ENCODE data around the gene ADA. TPM values are rescaled to one million over a fixed set of nuclear protein-coding genes. Genes with fewer than 3 reads are reported as not detected.

The ADA gene
- total and polyA plus RNA-seq, 2 experiments from 2014 or later, result 8.6 to 17.5 TPM

DNA sequence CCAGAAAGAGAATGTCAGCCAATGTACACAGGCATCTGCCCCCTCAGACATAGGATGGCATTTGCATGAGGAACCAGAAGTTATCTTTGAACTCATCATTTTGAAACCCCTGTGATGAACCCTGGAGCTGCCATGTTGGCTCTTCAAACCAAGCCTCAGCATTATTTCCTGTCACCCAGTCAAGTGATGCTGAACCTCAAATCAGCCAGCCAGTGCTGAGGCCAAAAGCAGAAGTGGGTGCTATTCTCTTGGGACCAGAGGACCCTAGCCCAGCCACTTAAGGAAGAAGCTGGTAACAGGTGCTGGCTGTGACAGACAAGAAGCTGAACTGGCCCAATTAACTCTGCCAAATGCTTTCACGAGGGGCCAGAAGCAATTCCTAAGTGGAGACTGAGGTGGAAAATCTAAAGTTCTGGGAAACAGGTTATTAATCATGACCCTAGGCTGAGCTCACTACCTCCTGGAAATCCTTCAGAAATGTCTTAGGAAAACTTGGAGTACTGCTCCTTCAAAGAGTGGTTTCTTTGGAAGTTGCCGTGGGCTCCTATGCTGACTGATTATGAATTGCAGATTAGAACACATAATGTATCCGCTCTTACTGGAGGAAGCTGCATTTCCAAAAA, 65.1 kb downstream of the ADA start:
- Histone ChIP-seq H3K79me2 (ENCODE audit: insufficient read depth) (peaks cover 82% of the 10 kb centered on the region), H4K20me1 (ENCODE audit: insufficient read depth) (no peaks in the 10 kb centered on the region), H3K4me1 (ENCODE audit: insufficient read depth) (peaks cover 27% of the 10 kb centered on the region), H3K27ac (no peak overlapping the region), H3F3A (ENCODE audit: insufficient read depth) (peaks cover 18% of the 10 kb centered on the region), H3K9ac (no peak overlapping the region), H3K9me2 (ENCODE audit: insufficient read depth) (no peaks in the 10 kb centered on the region), H2AFZ (no peak overlapping the region), H3K9me3 (ENCODE audit: low read depth) (no peaks in the 10 kb centered on the region), H3K36me3 (ENCODE audit: low read depth) (peaks cover 8% of the 10 kb centered on the region), H3K27me3 (replicated peaks; ENCODE audit: insufficient read depth) (no peaks in the 10 kb centered on the region), H3K4me3 (no peak overlapping the region), H3K4me2 (ENCODE audit: unreplicated experiment) (no peak overlapping the region)
- in situ Hi-C loops (cut with MboI), result no loop called here
- DNase-seq, result no peak
- WGBS, 2 experiments (ENCODE audit: low coverage in 1 of 2, low lambda C conversion rate in 2 of 2, missing lambda C conversion rate in 2 of 2), result 83 to 88% methylated on average over 3 of the region's 3 CpGs
- TF ChIP-seq EZH2phosphoT487 (IDR thresholded peaks at IDR 0.05; ENCODE audit: insufficient read depth, low read depth), result no peak
- no peak for TF ChIP-seq EZH2 (IDR thresholded peaks at IDR 0.05; ENCODE audit: insufficient read depth, poor library complexity, severe bottlenecking)

DNA sequence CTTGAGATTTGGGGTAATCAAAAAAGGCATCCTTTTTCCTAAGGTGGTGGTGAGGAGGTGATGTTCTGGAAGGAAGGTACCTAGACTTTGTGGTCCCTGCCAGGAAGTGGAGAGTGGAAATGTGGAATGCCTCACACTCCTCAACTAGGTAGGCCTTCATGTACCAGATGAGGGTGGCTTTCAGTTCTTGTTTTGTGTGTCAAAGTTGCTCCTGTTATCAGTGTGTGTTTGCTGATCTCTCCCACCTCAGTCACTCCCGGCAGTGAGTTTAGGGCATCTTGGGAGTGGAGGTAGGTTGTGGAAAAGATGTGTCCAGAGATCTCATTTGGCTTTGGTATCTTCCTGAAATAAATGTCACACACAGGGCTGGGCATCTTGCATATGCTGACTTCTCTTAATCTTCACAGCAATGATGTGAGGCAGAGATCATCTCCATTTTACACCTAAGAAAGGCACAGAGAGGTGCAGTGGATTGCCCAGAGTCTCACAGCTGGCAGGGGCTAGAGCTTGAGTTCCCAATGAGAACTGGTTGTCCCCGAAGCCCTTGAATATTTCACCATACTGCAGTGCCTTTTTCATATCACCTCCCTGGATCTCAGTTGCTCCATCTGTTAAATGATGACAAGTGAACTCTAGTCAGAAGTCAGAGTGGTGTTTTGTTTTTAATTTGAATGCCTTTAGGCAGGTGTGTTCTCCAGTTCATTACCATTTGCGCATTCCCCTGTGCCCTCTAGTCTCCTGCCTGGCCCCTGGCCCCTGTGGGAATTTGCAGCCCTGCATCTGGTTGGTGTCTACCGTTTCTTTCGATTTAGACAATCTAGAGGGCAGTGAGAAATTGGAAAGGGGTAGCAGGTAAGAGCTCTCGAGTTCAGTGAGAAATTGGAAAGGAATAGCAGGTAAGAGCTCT, 66.2 kb downstream of the ADA start:
- WGBS, 2 experiments (ENCODE audit: low coverage in 1 of 2, low lambda C conversion rate in 2 of 2, missing lambda C conversion rate in 2 of 2), result 71 to 82% methylated on average over 6 of the region's 6 CpGs
- in situ Hi-C loops (cut with MboI), result no loop called here

DNA sequence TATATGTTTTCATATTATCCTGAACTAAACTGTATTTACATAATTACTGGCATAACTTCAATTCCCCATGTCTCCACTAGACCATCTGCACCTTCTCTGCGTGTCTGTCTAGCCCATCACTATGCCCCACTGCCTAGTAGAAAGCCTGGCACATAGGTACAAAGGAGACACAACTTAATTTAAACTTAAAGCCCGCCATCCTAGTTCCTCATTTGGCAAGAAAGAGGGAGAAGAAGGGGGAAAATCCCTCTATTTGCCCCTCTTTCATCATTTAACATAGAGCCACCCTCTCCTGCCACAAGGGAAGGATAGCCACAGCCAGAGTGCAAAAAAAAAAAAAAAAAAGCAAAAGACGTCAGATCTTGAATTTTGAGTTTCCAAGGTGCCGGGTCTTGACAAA, 67.3 kb downstream of the ADA start:
- 91 to 92% methylated on average over 4 of the region's 4 CpGs for WGBS, 2 experiments (ENCODE audit: low coverage in 1 of 2, low lambda C conversion rate in 2 of 2, missing lambda C conversion rate in 2 of 2)
- Histone ChIP-seq H2AFZ (no peak overlapping the region), H3K9ac (no peak overlapping the region), H3K4me3 (peak overlapping the region; percentile 82), H3K9me3 (ENCODE audit: low read depth) (no peaks in the 10 kb centered on the region), H3F3A (ENCODE audit: insufficient read depth) (peaks cover 21% of the 10 kb centered on the region), H3K9me2 (ENCODE audit: insufficient read depth) (no peaks in the 10 kb centered on the region), H3K4me1 (ENCODE audit: insufficient read depth) (peaks cover 26% of the 10 kb centered on the region), H3K36me3 (ENCODE audit: low read depth) (no peaks in the 10 kb centered on the region), H3K27me3 (replicated peaks; ENCODE audit: insufficient read depth) (no peaks in the 10 kb centered on the region), H3K4me2 (ENCODE audit: unreplicated experiment) (peak overlapping the region; percentile 97), H3K27ac (no peak overlapping the region), H4K20me1 (ENCODE audit: insufficient read depth) (no peaks in the 10 kb centered on the region), H3K79me2 (ENCODE audit: insufficient read depth) (peaks cover 66% of the 10 kb centered on the region)
- TF ChIP-seq EZH2 (IDR thresholded peaks at IDR 0.05; ENCODE audit: insufficient read depth, poor library complexity, severe bottlenecking), result no peak
- no peak for TF ChIP-seq EZH2phosphoT487 (IDR thresholded peaks at IDR 0.05; ENCODE audit: insufficient read depth, low read depth)
- no peak for DNase-seq
- in situ Hi-C loops (cut with MboI), result no loop called here

More for the DNA sequence above, 66.2 kb downstream of the ADA start:
- H3K27ac ChIP-seq, result no peak overlapping the region
- peaks cover 21% of the 10 kb centered on the region for H3F3A ChIP-seq (ENCODE audit: insufficient read depth)
- no peaks in the 10 kb centered on the region for H3K9me2 ChIP-seq (ENCODE audit: insufficient read depth)
- H3K9me3 ChIP-seq (ENCODE audit: low read depth), result no peaks in the 10 kb centered on the region
- no peak for TF ChIP-seq EZH2 (IDR thresholded peaks at IDR 0.05; ENCODE audit: insufficient read depth, poor library complexity, severe bottlenecking)
- TF ChIP-seq EZH2phosphoT487 (IDR thresholded peaks at IDR 0.05; ENCODE audit: insufficient read depth, low read depth), result no peak
- H4K20me1 ChIP-seq (ENCODE audit: insufficient read depth), result no peaks in the 10 kb centered on the region
- no peak overlapping the region for H3K9ac ChIP-seq
- H3K4me1 ChIP-seq (ENCODE audit: insufficient read depth), result peaks cover 30% of the 10 kb centered on the region
- H3K36me3 ChIP-seq (ENCODE audit: low read depth), result peaks cover 1% of the 10 kb centered on the region; the same call in 1 of the 2 replicates
- H3K4me2 ChIP-seq (ENCODE audit: unreplicated experiment), result no peak overlapping the region
- H3K79me2 ChIP-seq (ENCODE audit: insufficient read depth), result peaks cover 77% of the 10 kb centered on the region
- H3K27me3 ChIP-seq (replicated peaks; ENCODE audit: insufficient read depth), result no peaks in the 10 kb centered on the region
- no peak overlapping the region for H2AFZ ChIP-seq
- DNase-seq, result no peak
- H3K4me3 ChIP-seq, result no peak overlapping the region

DNA sequence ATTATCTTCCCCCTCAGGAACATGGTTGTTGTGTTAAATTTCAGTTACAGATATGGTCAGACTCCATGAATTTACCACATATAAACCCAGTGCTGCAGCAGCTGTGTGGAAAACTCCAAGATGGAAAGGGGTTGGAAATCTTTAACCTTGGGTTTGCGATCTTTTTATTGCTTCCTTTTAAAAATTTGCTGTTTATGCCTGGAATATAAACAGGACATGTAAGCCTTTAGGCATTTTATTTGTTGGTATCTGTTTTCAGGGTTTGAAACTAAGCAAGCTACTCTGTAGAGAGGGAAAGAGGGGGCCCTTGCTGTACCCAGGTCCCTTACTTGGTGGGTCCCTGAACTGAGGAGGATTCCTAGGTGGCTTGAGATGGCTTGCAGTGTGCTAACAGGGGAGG, 68.3 kb downstream of the ADA start:
- H3K4me1 ChIP-seq (ENCODE audit: insufficient read depth), result peaks cover 26% of the 10 kb centered on the region

More for the DNA sequence above, 68.3 kb downstream of the ADA start:
- Histone ChIP-seq H3K9ac (peak overlapping the region; percentile 89), H3K9me2 (ENCODE audit: insufficient read depth) (no peaks in the 10 kb centered on the region), H3K79me2 (ENCODE audit: insufficient read depth) (peaks cover 56% of the 10 kb centered on the region), H3K27me3 (replicated peaks; ENCODE audit: insufficient read depth) (no peaks in the 10 kb centered on the region), H3K9me3 (ENCODE audit: low read depth) (no peaks in the 10 kb centered on the region), H3F3A (ENCODE audit: insufficient read depth) (peaks cover 21% of the 10 kb centered on the region), H3K27ac (peak overlapping the region; percentile 85), H3K36me3 (ENCODE audit: low read depth) (no peaks in the 10 kb centered on the region), H3K4me2 (ENCODE audit: unreplicated experiment) (peak overlapping the region; percentile 97), H3K4me3 (peak overlapping the region; percentile 82), H4K20me1 (ENCODE audit: insufficient read depth) (no peaks in the 10 kb centered on the region), H2AFZ (peak overlapping the region; percentile 69)
- TF ChIP-seq EZH2phosphoT487 (IDR thresholded peaks at IDR 0.05; ENCODE audit: insufficient read depth, low read depth) (no peak), EZH2 (IDR thresholded peaks at IDR 0.05; ENCODE audit: insufficient read depth, poor library complexity, severe bottlenecking) (no peak)
- DNase-seq, result peak; percentile 33
- in situ Hi-C loops (cut with MboI), result no loop called here
- 0 to 8% methylated on average over 1 of the region's 1 CpG for WGBS, 2 experiments (ENCODE audit: low coverage in 1 of 2, low lambda C conversion rate in 2 of 2, missing lambda C conversion rate in 2 of 2)

Measured in GM23248 (cell line).